PC-9 (cell line): ENCODE measurements around the gene CROCC. TPM values are rescaled to one million over a fixed set of nuclear protein-coding genes. Genes with fewer than 3 reads are reported as not detected.

Experiments used
- BruUV-seq: library from RNA; stranded (reverse); fragments of 400-500 nt; replicated peaks from 2 replicates; lab custom pipeline; 2021; lab: Mats Ljungman, UMichigan
- CTCF ChIA-PET: fragments of 300-600 bp; sonication (Branson Sonifier 250); formaldehyde crosslinking; loops from one replicate; lab custom pipeline; 2022; ENCODE audit warnings: antibody characterized with exemption; lab: Charles Lee
- POLR2A ChIA-PET: fragments of 300-600 bp; sonication (Branson Sonifier 250); formaldehyde crosslinking; loops from one replicate; lab custom pipeline; 2022; ENCODE audit warnings: antibody characterized with exemption; ENCODE audit not compliant: unreplicated experiment; lab: Charles Lee
- DNase-seq, 2 experiments: peaks; one replicate each; pipeline versions ENCODE4 v3.0.0 to v3.0.0-alpha.2; 2015 to 2022; ENCODE audit warnings: mixed read lengths in 1 of 2
- H2AFZ ChIP-seq: fragments of 200-600 bp; sonication (generic); 2 replicates; pipeline ENCODE4 v1.8.1; 2017; ENCODE audit warnings: antibody characterized with exemption
- H3F3A ChIP-seq: fragments of 200-600 bp; sonication (generic); 2 replicates; pipeline ENCODE4 v1.8.1; 2017; ENCODE audit warnings: antibody characterized with exemption, mild to moderate bottlenecking, low read depth; ENCODE audit not compliant: insufficient read depth
- H3K27ac ChIP-seq: fragments of 200-600 bp; sonication (generic); 2 replicates; pipeline ENCODE4 v1.6.1; 2016; ENCODE audit warnings: mixed run types
- H3K27me3 ChIP-seq: fragments of 200-600 bp; sonication (generic); 2 replicates; pipeline ENCODE4 v1.6.1; 2016; ENCODE audit warnings: low read depth, mixed run types; ENCODE audit not compliant: insufficient read depth
- H3K36me3 ChIP-seq: fragments of 200-600 bp; sonication (generic); 2 replicates; pipeline ENCODE4 v1.6.1; 2016; ENCODE audit warnings: low read depth, mixed run types
- H3K4me1 ChIP-seq: fragments of 200-600 bp; sonication (generic); replicated peaks from 2 replicates; pipeline ENCODE4 v1.6.1; 2016; ENCODE audit warnings: mixed run types; ENCODE audit not compliant: insufficient read depth
- H3K4me2 ChIP-seq: fragments of 200-600 bp; sonication (generic); 2 replicates; pipeline ENCODE4 v1.6.1; 2017; ENCODE audit warnings: mixed run types
- H3K4me3 ChIP-seq: fragments of 200-600 bp; sonication (generic); 2 replicates; pipeline ENCODE4 v1.6.1; 2016; ENCODE audit warnings: mixed run types
- H3K79me2 ChIP-seq: fragments of 200-600 bp; sonication (generic); 2 replicates; pipeline ENCODE4 v1.6.1; 2017; ENCODE audit warnings: low read depth, mixed run types
- H3K9me2 ChIP-seq: fragments of 200-600 bp; sonication (generic); 2 replicates; pipeline ENCODE4 v1.8.1; 2017; ENCODE audit warnings: mild to moderate bottlenecking; ENCODE audit not compliant: insufficient read depth
- H3K9me3 ChIP-seq: fragments of 200-600 bp; sonication (generic); 2 replicates; pipeline ENCODE4 v1.8.1; 2016; ENCODE audit warnings: low read depth; ENCODE audit not compliant: insufficient read depth
- H4K20me1 ChIP-seq: fragments of 200-600 bp; sonication (generic); 2 replicates; pipeline ENCODE4 v1.8.1; 2017; ENCODE audit not compliant: insufficient read depth
- EZH2 ChIP-seq: fragments of 200-600 bp; sonication (generic); IDR thresholded peaks from 2 replicates; pipeline ENCODE4 v1.8.0; 2017; ENCODE audit warnings: antibody characterized with exemption, low read depth
- intact Hi-C: fragments of 100-400 bp; cut with micrococcal nuclease; formaldehyde crosslinking; loops from one replicate; pipeline ENCODE4 v1.10.0; 2022; ENCODE audit not compliant: unreplicated experiment
- total RNA-seq: library from RNA; stranded (reverse); gene quantifications from 2 replicates; pipeline ENCODE4 v1.2.3, GENCODE V29; 2021
- TF ChIP-seq, protein P1 (sequence below): fragments of 200-600 bp; sonication (generic); conservative IDR thresholded peaks from 2 replicates; pipeline ENCODE4 v1.6.1; 2017; ENCODE audit warnings: mixed run types, antibody characterized with exemption, mild to moderate bottlenecking, moderate library complexity

Gene CROCC
- total RNA-seq, 1 experiment from 2014 or later: 18.9 TPM

- no peaks in the 10 kb centered on the region for H3K4me1 ChIP-seq
- no peaks in the 10 kb centered on the region; the same call in 1 of the 2 replicates for H3F3A ChIP-seq
- no peak overlapping the region for H3K4me2 ChIP-seq
- no peak for DNase-seq
- H3K9me3 ChIP-seq: no peaks in the 10 kb centered on the region
- H3K9me2 ChIP-seq: no peaks in the 10 kb centered on the region
- H3K4me3 ChIP-seq: no peak overlapping the region
- no peak overlapping the region for H2AFZ ChIP-seq
- TF ChIP-seq, protein P1, sequence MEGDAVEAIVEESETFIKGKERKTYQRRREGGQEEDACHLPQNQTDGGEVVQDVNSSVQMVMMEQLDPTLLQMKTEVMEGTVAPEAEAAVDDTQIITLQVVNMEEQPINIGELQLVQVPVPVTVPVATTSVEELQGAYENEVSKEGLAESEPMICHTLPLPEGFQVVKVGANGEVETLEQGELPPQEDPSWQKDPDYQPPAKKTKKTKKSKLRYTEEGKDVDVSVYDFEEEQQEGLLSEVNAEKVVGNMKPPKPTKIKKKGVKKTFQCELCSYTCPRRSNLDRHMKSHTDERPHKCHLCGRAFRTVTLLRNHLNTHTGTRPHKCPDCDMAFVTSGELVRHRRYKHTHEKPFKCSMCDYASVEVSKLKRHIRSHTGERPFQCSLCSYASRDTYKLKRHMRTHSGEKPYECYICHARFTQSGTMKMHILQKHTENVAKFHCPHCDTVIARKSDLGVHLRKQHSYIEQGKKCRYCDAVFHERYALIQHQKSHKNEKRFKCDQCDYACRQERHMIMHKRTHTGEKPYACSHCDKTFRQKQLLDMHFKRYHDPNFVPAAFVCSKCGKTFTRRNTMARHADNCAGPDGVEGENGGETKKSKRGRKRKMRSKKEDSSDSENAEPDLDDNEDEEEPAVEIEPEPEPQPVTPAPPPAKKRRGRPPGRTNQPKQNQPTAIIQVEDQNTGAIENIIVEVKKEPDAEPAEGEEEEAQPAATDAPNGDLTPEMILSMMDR: no peak
- TF ChIP-seq EZH2: no peak
- POLR2A ChIA-PET: no interaction called here
- intact Hi-C loops: no loop called here
- no peaks in the 10 kb centered on the region for H4K20me1 ChIP-seq
- no peaks in the 10 kb centered on the region; the same call in 1 of the 2 replicates for H3K79me2 ChIP-seq
- no peaks in the 10 kb centered on the region for H3K36me3 ChIP-seq
- H3K27me3 ChIP-seq: no peaks in the 10 kb centered on the region
- BruUV-seq: no TSS peak
- no peak overlapping the region for H3K27ac ChIP-seq
- CTCF ChIA-PET: no interaction called here
Observed at GRCh38 chr1:17014671-17015567, 93.2 kb downstream of the CROCC start.

DNA sequence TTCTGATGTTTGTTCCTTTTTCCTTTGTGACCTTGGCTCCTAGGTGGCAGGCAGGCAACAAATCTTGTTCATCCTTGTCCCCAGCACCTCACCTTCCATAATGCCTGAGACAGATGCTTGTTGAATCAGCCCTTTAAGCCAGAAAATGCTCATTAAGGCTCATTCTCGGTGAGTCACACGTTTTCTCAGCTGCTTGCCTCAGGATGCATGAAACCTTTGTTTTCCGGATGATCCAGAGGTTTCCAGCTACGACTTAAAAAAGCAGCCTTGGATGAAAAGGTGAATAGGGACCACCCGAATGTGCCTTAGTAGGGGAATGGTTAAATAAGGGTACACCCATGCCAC is 94.6 kb downstream of the CROCC start:
- intact Hi-C loops: no loop called here
- Histone ChIP-seq H3K27ac (no peak overlapping the region), H3F3A (no peaks in the 10 kb centered on the region; the same call in 1 of the 2 replicates), H3K9me3 (no peaks in the 10 kb centered on the region), H3K79me2 (no peaks in the 10 kb centered on the region), H3K27me3 (no peaks in the 10 kb centered on the region), H3K4me3 (no peak overlapping the region), H3K9me2 (no peaks in the 10 kb centered on the region), H3K36me3 (no peaks in the 10 kb centered on the region), H4K20me1 (no peaks in the 10 kb centered on the region), H2AFZ (no peak overlapping the region), H3K4me2 (no peak overlapping the region), H3K4me1 (no peaks in the 10 kb centered on the region)
- POLR2A ChIA-PET: interaction anchor here (0.6 kb wide), 1 partner anchor 16 kb away, joined by 8 read pairs; no protein-coding TSS in a partner anchor
- CTCF ChIA-PET: no interaction called here
- DNase-seq: no peak
- TF ChIP-seq, protein P1: no peak
- TF ChIP-seq EZH2: no peak
- no TSS peak for BruUV-seq

DNA sequence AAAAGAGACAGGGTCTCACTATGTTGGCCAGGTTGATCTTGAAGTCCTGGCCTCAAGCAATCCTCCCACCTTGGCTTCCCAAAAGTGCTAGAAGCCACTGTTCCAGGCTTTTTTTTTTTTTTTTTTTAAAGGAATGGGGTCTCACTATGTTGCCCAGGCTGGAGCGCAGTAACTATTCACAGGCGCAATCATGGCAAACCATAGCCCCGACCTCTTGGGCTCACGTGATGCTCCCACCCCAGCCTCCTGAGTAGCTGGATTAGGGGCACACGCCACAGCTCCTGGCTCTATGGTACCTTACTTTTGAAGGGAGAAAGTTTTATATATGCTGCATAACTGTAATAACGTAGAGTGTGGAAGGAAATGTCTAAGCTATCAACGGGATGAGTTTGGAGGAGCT is 95.7 kb downstream of the CROCC start:
- H3K4me3 ChIP-seq: no peak overlapping the region
- no peak overlapping the region for H3K27ac ChIP-seq
- no peaks in the 10 kb centered on the region for H3K79me2 ChIP-seq
- H3K4me2 ChIP-seq: no peak overlapping the region
- no peaks in the 10 kb centered on the region for H3K4me1 ChIP-seq
- no TSS peak for BruUV-seq
- no peaks in the 10 kb centered on the region for H4K20me1 ChIP-seq
- H3F3A ChIP-seq: no peaks in the 10 kb centered on the region; the same call in 1 of the 2 replicates
- intact Hi-C loops: no loop called here
- H2AFZ ChIP-seq: no peak overlapping the region
- no peak for TF ChIP-seq EZH2
- TF ChIP-seq, protein P1: no peak
- H3K27me3 ChIP-seq: no peaks in the 10 kb centered on the region
- no peaks in the 10 kb centered on the region for H3K9me3 ChIP-seq
- no peaks in the 10 kb centered on the region for H3K36me3 ChIP-seq
- CTCF ChIA-PET: no interaction called here
- DNase-seq: no peak
- POLR2A ChIA-PET: no interaction called here
- no peaks in the 10 kb centered on the region for H3K9me2 ChIP-seq
